ENCODE measurements around the gene DNAH14. TPM values are rescaled to one million over a fixed set of nuclear protein-coding genes. Genes with fewer than 3 reads are reported as not detected.
"Not testable (repeated sequence)": the region's sequence is repeated elsewhere in the genome, so short reads cannot be mapped to it uniquely, and the experiment has no call there.

The DNAH14 gene
- total RNA-seq, 4 donors from 2014 or later = 4.1 to 84.0 (median 11.4) TPM

DNA sequence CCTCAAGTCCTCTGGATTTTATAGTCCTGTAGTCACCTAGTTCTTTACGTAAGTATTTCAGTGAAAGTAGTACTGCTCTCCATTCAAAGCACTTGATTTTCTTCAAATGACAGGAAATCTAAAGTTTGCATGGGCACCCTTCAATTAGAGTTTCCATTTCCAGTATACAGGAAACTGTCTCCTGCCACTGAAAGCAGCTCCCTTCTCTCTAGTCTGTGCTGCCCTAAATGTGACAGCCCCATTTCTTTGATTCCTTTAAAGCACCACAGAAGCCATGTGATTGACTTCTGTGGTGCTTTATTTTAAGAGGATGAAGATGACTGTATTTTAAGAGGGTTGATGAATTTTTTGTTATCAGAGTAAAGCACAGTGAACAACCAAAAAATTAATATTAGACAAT lies 226.1 kb downstream of the DNAH14 start:
- Histone ChIP-seq H3K9me3 (no peaks in the 10 kb centered on the region), H3K27ac (no peak overlapping the region), H3K4me3 (no peak overlapping the region), H3K27me3 (no peaks in the 10 kb centered on the region), H3K4me1 (no peaks in the 10 kb centered on the region), H3K36me3 (no peaks in the 10 kb centered on the region)
- intact Hi-C loops (cut with DNase I; ENCODE audit: low total_unique reads) = no loop called here
- no peak for TF ChIP-seq EP300 (IDR thresholded peaks at IDR 0.05; ENCODE audit: low read depth)
- TF ChIP-seq POLR2AphosphoS5 (IDR thresholded peaks at IDR 0.05) = no peak
- TF ChIP-seq CTCF (IDR thresholded peaks at IDR 0.05) = no peak
- no peak for TF ChIP-seq POLR2A (IDR thresholded peaks at IDR 0.05)
- 74 to 75% methylated on average over 1 of the region's 1 CpG for WGBS, 2 donors (ENCODE audit: low coverage in 1 of 2)
- in situ Hi-C loops (cut with MboI; ENCODE audit: low pct_ligation_motif_present in 1 of 4, low pct_unique_long_range_greater_than_20kb in 1 of 4, low sequenced_read_pairs in 3 of 4) = no loop called here
- DNase-seq = no peak

DNA sequence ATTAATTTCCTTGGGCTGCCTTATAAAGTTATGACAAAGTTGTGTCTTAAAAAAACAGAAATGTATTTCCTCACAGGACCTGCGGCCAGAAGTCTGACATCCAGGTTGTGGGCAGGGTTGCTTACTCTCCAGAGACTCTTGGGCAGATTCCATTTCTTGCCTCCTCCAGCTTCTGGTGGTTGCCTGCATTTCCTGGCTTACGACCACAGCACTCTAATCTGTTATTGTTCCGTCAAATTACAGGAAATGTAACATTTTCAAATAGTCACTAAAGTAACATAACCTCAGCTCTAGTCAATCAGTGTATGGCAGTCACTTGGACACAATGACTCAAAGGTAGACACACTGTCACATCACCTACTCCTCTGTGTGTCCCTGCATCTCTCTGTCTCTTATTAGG lies 226.8 kb downstream of the DNAH14 start:
- intact Hi-C loops (cut with DNase I; ENCODE audit: low total_unique reads) (no loop called here), in situ Hi-C loops (cut with MboI; ENCODE audit: low pct_ligation_motif_present in 1 of 4, low pct_unique_long_range_greater_than_20kb in 1 of 4, low sequenced_read_pairs in 3 of 4) (no loop called here)
- H3K27me3 ChIP-seq = no peaks in the 10 kb centered on the region
- 59 to 69% methylated on average over 3 of the region's 3 CpGs for WGBS, 2 donors (ENCODE audit: low coverage in 1 of 2)
- DNase-seq = no peak
- H3K9me3 ChIP-seq = no peaks in the 10 kb centered on the region
- no peak overlapping the region for H3K4me3 ChIP-seq
- TF ChIP-seq POLR2AphosphoS5 (IDR thresholded peaks at IDR 0.05) (no peak), CTCF (IDR thresholded peaks at IDR 0.05) (no peak), EP300 (IDR thresholded peaks at IDR 0.05; ENCODE audit: low read depth) (no peak), POLR2A (IDR thresholded peaks at IDR 0.05) (no peak)
- H3K36me3 ChIP-seq = no peaks in the 10 kb centered on the region
- no peaks in the 10 kb centered on the region for H3K4me1 ChIP-seq
- H3K27ac ChIP-seq = no peak overlapping the region

DNA sequence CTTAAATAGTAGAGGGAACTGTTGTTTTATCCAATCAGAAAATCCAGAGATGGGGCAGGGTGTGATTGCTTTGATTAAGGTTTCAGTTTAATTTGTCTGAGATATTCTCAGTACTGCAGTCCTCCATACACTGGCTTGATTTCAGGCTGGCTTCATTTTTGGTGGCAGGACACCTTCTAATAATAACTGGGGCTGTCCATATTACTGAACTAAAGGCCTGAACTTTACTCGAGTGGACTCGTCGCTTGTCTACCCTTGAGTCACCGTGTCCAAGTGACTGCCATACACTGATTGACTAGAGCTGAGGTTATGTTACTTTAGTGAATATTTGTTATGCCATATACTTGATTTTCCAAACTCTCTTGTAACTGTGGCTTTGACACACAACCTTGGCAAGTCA lies 228.8 kb downstream of the DNAH14 start:
- in situ Hi-C loops (cut with MboI; ENCODE audit: low pct_ligation_motif_present in 1 of 4, low pct_unique_long_range_greater_than_20kb in 1 of 4, low sequenced_read_pairs in 3 of 4) = no loop called here
- TF ChIP-seq CTCF (IDR thresholded peaks at IDR 0.05) (no peak), POLR2AphosphoS5 (IDR thresholded peaks at IDR 0.05) (no peak), EP300 (IDR thresholded peaks at IDR 0.05; ENCODE audit: low read depth) (no peak), POLR2A (IDR thresholded peaks at IDR 0.05) (no peak)
- no peak overlapping the region for H3K4me3 ChIP-seq
- DNase-seq = no peak
- WGBS, 2 donors (ENCODE audit: low coverage in 1 of 2) = 96% methylated on average over 4 of the region's 4 CpGs
- intact Hi-C loops (cut with DNase I; ENCODE audit: low total_unique reads) = no loop called here
- no peaks in the 10 kb centered on the region for H3K9me3 ChIP-seq
- no peaks in the 10 kb centered on the region for H3K27me3 ChIP-seq
- no peaks in the 10 kb centered on the region for H3K36me3 ChIP-seq
- no peak overlapping the region for H3K27ac ChIP-seq
- H3K4me1 ChIP-seq = no peaks in the 10 kb centered on the region

GRCh38 chr1:225159793-225160192 lies 230.3 kb downstream of the DNAH14 start:
- TF ChIP-seq POLR2A (IDR thresholded peaks at IDR 0.05) (no peak), EP300 (IDR thresholded peaks at IDR 0.05; ENCODE audit: low read depth) (no peak), CTCF (IDR thresholded peaks at IDR 0.05) (no peak)
- Histone ChIP-seq H3K4me3 (no peak overlapping the region), H3K4me1 (no peaks in the 10 kb centered on the region), H3K27ac (no peak overlapping the region), H3K27me3 (no peaks in the 10 kb centered on the region), H3K9me3 (no peaks in the 10 kb centered on the region), H3K36me3 (no peaks in the 10 kb centered on the region)
- intact Hi-C loops (cut with DNase I; ENCODE audit: low total_unique reads) = no loop called here
- 42 to 56% methylated on average over 1 of the region's 1 CpG for WGBS, 2 donors (ENCODE audit: low coverage in 1 of 2)
- in situ Hi-C loops (cut with MboI; ENCODE audit: low pct_ligation_motif_present in 1 of 4, low pct_unique_long_range_greater_than_20kb in 1 of 4, low sequenced_read_pairs in 3 of 4) = no loop called here
- no peak for DNase-seq

- in situ Hi-C loops (cut with MboI; ENCODE audit: low pct_ligation_motif_present in 1 of 4, low pct_unique_long_range_greater_than_20kb in 1 of 4, low sequenced_read_pairs in 3 of 4); H3K27me3 ChIP-seq; H3K36me3 ChIP-seq; H3K4me1 ChIP-seq; DNase-seq; H3K27ac ChIP-seq; H3K4me3 ChIP-seq; intact Hi-C loops (cut with DNase I; ENCODE audit: low total_unique reads); H3K9me3 ChIP-seq: not testable (repeated sequence)
- WGBS, 2 donors (ENCODE audit: low coverage in 1 of 2) = 90% methylated on average over 3 of the region's 3 CpGs; no CpG with 5 or more reads in 1 of the 2 donors
Observed at GRCh38 chr1:225177409-225177808, 247.9 kb downstream of the DNAH14 start.
